GM21737 (cell line): Measurements from ENCODE around the gene HBE1.
A peak's percentile ranks its signal among the peaks of the same experiment; 100 is the strongest.
"Not testable (repeated sequence)": the region's sequence is repeated elsewhere in the genome, so short reads cannot be mapped to it uniquely, and the experiment has no call there.

Experiments used
- ATAC-seq: cut with Tn5 transposase; IDR thresholded peaks from one replicate; pipeline ENCODE4 v1.9.1; 2021; ENCODE audit warnings: mild to moderate bottlenecking, moderate library complexity; ENCODE audit not compliant: unreplicated experiment

HBE1 gene

DNA sequence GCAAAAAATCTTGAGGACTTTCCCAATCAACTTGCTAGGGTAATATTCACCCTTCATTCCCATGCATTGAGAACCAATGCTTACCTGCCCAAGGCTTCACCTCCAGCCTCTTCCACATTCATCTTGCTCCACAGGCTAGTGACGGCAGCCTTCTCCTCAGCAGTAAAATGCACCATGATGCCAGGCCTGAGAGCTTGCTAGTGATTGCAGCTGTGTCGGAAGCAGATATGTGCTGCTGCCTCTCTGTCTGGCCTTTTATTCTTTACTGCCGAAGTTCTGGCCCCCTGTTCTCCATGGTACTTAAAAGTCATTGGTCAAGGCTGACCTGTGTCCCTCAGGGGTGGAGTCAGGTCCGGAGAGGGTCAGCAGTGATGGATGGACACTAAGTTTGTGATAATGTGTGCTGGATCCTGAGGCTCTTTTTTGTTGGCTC lies at the start of gene HBE1:
HBE1 (minus strand) TSS at position 231 of the 433 bp plus-strand sequence; CDS start at position 176, 55 bp downstream.
- no peak for ATAC-seq

DNA sequence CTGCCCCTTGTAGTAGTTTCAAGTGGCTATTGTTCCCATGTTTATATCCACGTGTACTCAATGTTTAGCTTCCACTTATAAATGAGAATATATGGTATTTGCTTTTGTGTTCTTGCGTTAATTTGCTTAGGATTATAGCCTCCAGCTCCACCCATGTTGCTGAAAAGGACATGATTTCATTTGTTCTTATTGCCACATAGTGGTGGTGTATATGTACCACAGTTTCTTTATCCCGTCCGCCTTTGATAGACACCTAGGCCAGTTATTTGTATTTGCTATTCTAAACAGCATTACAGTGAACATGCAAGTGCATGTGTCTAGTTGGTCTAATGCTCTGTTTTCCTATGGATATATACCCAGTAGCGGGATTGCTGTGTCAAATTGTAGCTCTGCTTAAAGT lies 47.5 kb upstream of the HBE1 start:
- no peak for ATAC-seq

DNA sequence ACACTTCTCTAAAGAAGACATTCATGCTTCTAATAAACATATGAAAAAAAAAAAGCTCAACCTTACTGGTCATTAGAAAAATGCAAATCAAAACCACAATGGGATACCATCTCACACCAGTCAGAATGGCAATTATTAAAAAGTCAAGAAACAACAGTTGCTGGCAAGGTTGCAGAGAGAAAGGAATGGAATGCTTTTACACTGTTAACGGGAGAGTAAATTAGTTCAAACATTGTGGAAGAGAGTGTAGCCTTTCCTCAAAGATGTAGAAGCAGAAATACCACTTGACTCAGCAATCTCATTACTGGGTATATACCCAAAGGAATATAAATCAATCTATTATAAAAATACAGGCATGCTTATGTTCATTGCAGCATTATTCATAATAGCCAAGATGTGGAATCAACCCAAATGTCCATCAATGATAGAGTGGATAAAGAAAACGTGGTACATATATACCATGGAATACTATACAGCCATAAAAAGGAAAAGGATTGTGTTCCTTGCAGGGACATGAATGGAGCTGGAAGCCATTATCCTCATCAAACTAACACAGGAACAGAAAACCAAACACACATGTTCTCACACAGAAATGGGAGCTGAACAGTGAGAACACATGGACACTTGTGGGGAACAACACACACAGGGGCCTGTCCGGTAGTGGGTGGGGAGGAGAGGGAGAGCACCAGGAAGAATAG lies 43.7 kb upstream of the HBE1 start:
- ATAC-seq = not testable (repeated sequence)

DNA sequence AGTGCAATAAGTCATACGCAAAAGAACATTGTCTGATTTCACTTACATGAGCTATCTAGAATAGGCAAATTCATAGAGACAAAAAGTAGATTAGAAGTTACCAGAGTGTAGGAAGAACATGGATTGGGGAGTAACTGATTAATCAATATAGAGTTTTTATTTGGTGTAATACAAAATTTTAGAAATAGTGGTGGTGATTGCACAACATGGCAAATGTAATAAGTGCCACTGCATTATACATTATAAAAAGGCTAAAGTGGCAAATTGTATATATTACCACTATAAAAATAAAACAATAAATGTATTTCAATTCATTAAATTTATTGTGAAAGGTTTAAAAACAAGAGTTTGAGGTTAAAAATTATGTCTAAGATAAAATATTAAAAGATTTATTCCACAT lies 40.7 kb upstream of the HBE1 start:
- ATAC-seq = no peak

DNA sequence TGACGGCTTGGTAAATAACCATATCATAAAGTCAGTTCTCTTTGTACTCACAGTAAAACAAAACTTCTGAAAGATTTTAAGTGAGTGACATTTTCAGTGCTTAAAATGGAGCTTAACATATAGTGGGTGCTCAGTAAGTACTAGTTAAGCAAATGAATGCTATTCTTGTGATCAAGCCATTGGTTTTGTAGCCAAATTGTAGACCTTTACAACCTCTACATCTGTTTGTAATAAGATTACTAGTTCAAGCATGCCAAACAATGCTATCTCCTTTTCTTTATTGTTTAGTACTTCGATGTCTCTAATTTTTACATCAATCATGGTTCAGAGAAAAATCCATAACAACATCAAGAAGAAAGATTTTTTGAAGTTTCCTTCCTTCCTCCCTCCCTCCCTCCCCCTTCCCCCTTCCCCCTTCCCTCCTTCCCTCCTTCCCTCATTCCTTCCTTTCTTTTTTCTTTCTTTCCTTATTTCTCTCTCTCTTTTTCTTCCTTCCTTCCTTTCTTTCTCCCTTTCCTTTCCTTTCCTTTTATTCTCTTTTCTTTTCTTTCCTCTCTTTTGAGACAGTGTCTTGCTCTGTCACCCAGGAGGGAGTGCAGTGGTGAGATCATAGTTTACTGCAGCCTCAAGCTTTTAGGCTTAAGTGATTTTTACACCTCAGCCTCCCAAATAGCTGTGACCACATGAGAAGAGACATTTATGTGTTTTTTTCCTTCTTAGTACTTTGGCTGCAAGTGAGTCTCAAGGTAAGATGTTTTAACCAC lies 37.7 kb upstream of the HBE1 start:
- no peak for ATAC-seq

DNA sequence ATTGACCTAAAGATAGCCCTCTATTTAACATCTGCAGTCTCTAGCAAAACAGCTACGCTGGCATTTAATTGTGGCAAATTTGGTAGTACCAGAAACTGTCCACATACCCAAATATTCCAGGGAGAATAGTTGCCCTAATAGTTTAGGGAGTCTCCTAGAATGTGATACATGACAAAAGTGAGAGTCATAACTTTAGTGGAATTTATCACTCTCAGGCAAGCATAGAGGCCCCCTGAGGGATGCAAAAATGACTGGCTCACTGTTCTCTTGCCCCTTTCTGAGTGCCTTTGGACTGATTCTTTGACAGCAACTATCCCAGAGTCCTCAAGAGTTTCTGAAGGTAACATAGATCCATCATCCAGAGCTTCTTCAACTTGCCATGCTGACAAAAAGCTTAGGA lies 34.3 kb upstream of the HBE1 start:
- no peak for ATAC-seq

DNA sequence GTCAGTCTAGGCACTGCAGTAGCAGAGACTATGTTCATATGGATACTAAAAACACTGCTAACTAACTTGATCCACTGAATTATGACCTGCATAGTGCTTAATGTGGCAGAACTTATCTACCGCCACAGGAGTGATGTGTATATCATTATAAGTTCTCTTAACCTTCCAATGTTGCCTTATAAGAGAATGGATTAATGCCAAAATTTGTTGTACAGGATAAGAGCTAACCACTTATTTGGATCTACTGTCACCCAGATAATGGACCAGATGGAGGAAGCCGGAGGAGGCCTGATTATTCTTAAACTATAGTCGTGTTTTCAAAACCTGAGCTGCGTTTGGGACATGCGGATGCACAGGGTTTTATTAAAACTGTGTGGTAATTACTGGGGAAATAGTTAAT lies 33.9 kb upstream of the HBE1 start:
- ATAC-seq = no peak

DNA sequence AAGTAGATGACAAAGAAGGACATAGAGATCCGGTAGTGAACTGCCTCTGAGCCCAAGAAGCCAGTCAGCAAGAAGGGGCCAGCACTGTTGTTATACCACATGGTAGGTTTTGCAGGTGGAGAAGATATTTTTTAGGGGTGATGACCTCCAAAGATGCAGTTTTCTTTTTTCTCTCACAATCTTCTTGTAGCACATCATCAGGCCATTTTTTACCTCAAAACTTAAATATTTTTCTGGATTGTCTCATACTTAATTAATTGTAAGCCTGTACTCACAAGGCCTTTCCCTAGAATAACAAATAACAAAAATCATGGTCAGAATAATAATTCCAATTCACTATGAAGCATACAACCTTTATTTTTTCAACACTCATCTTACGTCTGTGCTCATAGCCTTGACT lies 32.1 kb upstream of the HBE1 start, which contains the start of gene OR51B4:
OR51B4 (minus strand) TSS at position 101 of the 400 bp plus-strand sequence; CDS start at position 101, 0 bp downstream.
- no peak for ATAC-seq

DNA sequence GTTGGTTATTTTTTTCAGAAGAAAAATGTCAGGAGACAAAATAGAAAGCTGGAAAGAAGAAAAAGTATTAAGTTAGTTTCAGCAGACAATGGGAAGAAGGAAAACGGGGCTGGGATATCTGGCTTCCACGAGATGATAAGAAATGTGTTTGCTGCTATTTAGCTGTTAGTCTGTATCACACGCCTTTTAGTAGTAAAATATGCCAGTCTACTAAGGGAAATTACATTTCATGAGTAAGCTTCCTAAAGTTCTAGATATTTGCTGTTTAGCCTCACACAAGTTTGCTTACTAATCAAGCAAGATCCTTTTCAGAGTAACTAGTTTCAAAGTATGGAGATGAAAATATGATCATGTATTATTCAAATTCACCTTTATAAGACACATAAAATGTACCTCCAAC lies 30.5 kb upstream of the HBE1 start:
- no peak for ATAC-seq

DNA sequence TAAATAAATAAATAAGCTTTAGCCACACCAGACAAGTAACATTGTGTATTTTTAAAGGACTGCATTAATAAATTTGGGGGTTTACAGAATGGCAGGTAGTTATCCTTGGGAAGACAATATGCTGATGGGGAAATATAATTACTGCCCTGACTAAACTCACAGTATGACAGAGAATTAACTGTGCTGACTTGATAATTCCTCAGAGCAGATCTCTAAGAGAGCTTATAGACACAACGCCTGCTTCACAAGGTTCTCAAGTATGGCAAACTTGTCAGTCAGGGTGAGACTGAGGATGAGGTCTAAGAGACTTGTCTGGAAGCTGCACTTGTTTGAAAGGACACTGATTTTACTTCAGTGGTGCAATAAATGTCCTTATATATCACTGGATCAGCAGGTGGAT lies 28.7 kb upstream of the HBE1 start:
- ATAC-seq = no peak

DNA sequence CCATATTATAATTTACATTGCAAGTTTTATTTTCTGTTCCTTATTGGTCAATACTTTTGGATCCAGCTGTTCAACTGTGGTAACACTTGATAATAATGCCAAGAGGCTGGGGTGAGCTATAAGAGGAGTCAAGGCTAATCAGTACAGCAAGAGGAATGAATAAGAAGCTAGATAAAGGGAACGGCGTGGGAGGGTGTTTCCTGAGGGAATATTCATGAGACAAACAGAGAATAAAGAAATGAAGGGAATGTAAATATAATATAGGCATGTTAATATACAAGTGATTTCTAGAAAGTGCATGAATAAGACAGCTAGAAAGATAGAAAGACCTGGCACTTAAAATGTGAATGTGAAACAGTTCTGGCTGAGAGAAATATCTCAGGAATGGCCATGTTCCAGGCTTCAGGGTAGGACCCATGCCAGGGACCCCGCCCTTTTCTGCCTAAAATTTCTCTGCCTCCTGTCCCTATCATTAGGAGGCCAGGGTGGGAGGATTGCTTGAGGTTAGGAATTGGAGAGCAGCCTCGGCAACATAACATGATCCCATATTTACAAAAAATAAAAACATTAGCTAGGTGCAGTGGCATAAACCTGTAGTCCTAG lies 28.1 kb upstream of the HBE1 start:
- no peak for ATAC-seq

DNA sequence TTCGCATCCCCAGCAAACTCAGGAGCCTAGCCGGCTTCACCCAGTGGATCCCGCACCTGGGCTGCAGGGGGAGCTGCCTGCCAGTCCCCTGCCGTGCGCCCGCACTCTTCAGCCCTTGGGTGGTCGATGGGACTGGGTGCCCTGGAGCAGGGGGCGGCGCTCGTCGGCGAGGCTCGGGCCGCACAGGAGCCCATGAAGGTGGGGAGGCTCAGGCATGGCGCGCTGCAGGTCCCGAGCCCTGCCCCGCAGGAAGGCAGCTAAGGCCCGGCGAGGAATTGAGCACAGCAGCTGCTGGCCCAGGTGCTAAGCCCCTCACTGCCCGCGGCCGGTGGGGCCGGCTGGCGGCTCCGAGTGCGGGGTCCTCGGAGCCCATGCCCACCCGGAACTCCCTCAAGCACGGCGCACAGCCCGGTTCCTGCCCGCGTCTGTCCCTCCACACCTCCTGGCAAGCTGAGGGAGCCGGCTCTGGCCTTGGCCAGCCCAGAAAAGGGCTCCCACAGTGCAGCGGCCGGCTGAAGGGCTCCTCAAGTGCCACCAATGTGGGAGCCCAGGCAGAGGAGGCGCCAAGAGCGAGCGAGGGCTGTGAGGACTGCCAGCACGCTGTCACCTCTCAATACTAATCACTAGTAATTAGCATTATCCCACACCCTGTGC lies 24.7 kb upstream of the HBE1 start:
- not testable (repeated sequence) for ATAC-seq

DNA sequence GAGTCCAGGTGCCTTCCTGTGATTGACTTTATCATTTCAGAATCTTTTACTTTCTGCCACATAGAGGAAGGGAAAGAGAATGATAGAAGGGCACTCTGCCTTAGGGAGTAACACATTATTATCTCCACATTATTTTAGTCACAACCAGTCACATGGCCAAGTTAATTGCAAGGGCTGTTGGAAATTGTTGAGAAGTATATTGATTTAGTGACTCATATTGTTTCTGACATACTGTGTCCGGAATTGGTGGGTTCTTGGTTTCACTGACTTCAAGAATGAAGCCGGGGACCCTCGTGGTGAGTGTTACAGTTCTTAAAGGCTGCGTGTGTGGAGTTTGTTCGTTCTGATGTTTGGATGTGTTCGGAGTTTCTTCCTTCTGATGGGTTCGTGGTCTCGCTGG lies 23.3 kb upstream of the HBE1 start:
- no peak for ATAC-seq

DNA sequence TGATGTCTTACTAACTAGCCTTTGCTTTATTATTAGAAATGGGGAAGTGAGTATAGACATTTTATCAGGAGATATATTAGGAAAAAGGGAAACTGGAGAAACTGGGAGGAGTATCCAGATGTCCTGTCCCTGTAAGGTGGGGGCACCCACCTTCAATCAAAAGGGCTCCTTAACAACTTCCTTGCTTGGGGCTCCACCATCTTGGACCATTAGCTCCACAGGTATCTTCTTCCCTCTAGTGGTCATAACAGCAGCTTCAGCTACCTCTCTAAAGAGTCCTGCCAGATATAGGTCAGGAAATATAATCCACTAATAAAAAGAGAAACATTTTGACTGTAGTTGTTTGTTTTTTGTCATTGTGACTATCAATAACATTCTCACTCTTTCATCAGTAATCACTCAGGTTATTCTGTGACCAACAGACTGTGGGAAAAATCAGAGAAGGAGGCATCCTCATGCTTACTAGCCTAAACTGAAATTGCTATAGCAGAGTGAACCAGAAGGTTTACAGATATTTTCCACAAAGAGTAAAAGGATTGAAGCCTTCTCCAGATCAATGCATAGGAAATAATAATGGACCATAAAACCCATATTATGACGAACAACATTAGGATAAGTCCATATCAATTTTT lies 21.6 kb upstream of the HBE1 start:
- ATAC-seq = peak; percentile 94

DNA sequence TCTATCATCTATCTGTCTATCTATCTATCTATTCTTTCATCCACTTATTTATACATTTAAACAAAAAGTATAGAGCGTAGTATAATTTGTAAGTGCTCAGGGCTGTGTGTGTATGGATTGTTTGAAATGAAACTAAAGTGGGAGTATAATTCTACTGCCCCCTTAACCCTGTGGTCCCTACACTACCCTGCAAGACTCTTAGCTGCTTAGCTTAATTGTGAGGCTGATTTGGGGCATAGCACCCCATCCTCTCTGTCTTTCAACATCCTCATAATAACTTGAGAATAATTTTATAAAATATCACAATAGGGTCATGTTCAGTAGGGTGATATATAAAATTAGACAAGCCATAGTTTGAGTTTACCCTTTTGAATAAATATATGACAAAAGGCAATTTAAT lies 20.4 kb upstream of the HBE1 start:
- ATAC-seq = no peak

DNA sequence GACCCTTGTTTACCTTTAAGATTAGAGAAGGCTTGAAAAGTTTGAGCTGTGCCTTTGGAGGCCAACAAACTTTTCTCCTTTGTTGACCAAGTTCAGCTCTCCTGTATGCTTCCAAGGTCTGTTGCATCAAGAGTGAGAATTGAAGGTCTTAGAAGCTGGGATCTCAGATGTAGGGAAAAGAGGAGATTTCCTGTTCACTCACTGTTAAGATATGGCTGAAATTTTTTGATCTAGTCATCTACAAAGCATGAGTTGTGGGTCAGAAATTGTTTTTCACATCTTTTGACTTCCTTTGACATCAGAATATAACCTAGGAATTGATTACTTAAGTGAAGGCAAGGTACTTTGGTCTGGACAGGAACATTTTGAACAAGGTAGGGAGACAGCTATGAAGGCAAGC lies 20.0 kb upstream of the HBE1 start:
- no peak for ATAC-seq

DNA sequence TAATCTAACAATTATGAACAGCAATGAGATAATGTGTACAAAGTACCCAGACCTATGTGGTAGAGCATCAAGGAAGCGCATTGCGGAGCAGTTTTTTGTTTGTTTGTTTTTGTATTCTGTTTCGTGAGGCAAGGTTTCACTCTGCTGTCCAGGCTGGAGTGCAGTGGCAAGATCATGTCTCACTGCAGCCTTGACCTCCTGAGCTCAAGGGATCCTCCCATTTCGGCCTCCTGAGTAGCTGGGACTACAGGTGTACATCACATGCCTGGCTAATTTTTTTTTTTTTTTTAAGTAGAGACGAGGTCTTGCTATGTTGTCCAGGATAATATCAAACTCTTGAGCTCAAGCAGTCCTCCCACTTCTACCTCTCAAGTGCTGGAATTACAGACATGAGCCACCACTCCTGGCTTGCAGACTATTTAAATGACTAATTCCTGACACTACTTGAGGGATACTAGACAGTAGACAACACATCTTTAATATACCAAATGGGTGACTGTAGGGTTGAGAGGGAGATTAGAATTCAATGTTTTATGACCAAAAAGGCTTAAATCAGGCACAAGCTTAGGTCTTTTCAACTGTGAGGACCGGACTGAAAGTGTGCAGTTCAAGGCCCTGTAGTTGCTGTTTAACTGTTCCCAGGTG lies 19.3 kb upstream of the HBE1 start:
- no peak for ATAC-seq

DNA sequence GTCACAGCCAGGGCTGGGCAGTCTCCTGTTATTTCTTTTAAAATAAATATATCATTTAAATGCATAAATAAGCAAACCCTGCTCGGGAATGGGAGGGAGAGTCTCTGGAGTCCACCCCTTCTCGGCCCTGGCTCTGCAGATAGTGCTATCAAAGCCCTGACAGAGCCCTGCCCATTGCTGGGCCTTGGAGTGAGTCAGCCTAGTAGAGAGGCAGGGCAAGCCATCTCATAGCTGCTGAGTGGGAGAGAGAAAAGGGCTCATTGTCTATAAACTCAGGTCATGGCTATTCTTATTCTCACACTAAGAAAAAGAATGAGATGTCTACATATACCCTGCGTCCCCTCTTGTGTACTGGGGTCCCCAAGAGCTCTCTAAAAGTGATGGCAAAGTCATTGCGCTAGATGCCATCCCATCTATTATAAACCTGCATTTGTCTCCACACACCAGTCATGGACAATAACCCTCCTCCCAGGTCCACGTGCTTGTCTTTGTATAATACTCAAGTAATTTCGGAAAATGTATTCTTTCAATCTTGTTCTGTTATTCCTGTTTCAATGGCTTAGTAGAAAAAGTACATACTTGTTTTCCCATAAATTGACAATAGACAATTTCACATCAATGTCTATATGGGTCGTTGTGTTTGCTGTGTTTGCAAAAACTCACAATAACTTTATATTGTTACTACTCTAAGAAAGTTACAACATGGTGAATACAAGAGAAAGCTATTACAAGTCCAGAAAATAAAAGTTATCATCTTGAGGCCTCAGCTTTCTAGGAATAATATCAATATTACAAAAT lies 18.6 kb upstream of the HBE1 start:
- ATAC-seq = no peak

DNA sequence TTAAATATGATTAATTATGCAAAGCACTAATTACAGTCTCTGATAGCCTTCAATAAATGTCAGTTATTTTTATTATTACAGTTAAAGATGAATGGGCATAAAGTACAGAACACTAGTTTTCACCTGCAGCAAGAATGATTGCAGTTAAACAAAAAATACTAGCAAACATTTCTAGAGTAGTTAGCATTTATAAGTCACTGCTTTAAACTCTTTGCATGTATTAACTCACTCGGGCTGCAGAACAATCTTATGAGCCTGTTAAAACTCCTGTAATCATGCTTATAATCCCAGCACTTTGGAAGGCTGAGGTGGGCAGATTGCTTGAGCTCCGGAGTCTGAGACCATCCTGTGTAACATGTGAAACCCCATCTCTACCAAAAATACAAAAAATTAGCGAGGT lies 17.2 kb upstream of the HBE1 start:
- no peak for ATAC-seq

DNA sequence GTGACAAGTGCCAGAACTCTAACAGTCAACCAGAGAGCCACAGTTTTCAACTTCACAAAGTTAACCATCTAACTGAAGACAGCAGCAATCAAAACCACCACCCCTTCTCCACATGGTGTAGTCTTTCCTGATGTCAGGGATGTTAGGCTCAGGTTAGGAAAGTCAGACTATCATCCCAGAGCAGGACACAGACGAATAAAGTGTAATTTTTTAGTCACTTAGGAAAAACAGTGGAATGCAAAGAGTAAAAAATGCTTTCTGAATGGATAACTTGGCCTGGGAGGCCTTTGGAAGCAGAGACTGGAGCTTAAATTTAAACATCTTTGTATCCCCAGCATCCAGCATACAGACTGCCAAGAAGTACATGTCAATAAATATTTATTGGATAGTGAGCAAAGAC lies 16.6 kb upstream of the HBE1 start:
- no peak for ATAC-seq
